Measurements from ENCODE around the gene KLF16.

Gene KLF16

GRCh38 chr19:1830978-1831377, 32.4 kb downstream of the KLF16 start:
- DNase-seq (ENCODE audit: low read depth) = no peak
- no peak for TF ChIP-seq CTCF (conservative IDR thresholded peaks at IDR 0.05; ENCODE audit: control insufficient read depth, insufficient read depth, low read depth, low read length)
- H3K4me3 ChIP-seq (ENCODE audit: control insufficient read depth, low read depth, low read length) = no peak overlapping the region

- TF ChIP-seq CTCF (conservative IDR thresholded peaks at IDR 0.05; ENCODE audit: control insufficient read depth, insufficient read depth, low read depth, low read length) = no peak
- no peak overlapping the region for H3K4me3 ChIP-seq (ENCODE audit: control insufficient read depth, low read depth, low read length)
- no peak for DNase-seq (ENCODE audit: low read depth)
Observed at GRCh38 chr19:1830568-1830967, 32.8 kb downstream of the KLF16 start.

GRCh38 chr19:1829958-1830357, 33.4 kb downstream of the KLF16 start:
- TF ChIP-seq CTCF (conservative IDR thresholded peaks at IDR 0.05; ENCODE audit: control insufficient read depth, insufficient read depth, low read depth, low read length) = no peak
- no peak for DNase-seq (ENCODE audit: low read depth)
- no peak overlapping the region for H3K4me3 ChIP-seq (ENCODE audit: control insufficient read depth, low read depth, low read length)

GRCh38 chr19:1828279-1829238, 34.8 kb downstream of the KLF16 start:
- DNase-seq (ENCODE audit: low read depth) = no peak
- H3K4me3 ChIP-seq (ENCODE audit: control insufficient read depth, low read depth, low read length) = no peak overlapping the region
- TF ChIP-seq CTCF (conservative IDR thresholded peaks at IDR 0.05; ENCODE audit: control insufficient read depth, insufficient read depth, low read depth, low read length) = no peak

GRCh38 chr19:1827566-1828278, 35.7 kb downstream of the KLF16 start:
- TF ChIP-seq CTCF (conservative IDR thresholded peaks at IDR 0.05; ENCODE audit: control insufficient read depth, insufficient read depth, low read depth, low read length) = no peak
- DNase-seq (ENCODE audit: low read depth) = no peak
- H3K4me3 ChIP-seq (ENCODE audit: control insufficient read depth, low read depth, low read length) = no peak overlapping the region

GRCh38 chr19:1826557-1827521, 36.5 kb downstream of the KLF16 start:
- TF ChIP-seq CTCF (conservative IDR thresholded peaks at IDR 0.05; ENCODE audit: control insufficient read depth, insufficient read depth, low read depth, low read length) = no peak
- H3K4me3 ChIP-seq (ENCODE audit: control insufficient read depth, low read depth, low read length) = no peak overlapping the region
- DNase-seq (ENCODE audit: low read depth) = no peak

Data from fibroblast of mammary gland (primary cell).